ENCODE data around the gene MVB12B.

The MVB12B gene

DNA sequence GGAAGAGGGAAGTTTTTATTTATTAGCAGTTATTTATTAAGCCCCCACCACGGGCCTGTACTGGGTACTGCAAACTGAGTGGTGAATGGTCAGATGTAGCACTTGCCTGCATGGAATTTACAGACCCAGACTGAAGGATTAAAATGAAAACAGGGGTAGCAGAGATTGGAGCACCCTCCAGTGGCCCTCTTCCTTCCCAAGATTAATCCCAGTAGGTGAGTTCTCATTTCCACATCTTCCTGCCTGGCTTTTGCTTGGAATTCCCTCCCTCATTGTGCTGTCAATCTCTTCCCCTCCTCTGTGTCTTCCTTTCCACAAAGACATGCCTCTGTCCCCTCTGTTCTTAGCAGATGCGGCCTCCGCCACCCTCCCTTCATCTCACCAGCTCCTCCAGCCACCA is 39.2 kb downstream of the MVB12B start:
- no peak overlapping the region for H3K4me3 ChIP-seq (ENCODE audit: control insufficient read depth, low read depth, low read length)
- DNase-seq (ENCODE audit: low read depth) = no peak
- TF ChIP-seq, protein P1, sequence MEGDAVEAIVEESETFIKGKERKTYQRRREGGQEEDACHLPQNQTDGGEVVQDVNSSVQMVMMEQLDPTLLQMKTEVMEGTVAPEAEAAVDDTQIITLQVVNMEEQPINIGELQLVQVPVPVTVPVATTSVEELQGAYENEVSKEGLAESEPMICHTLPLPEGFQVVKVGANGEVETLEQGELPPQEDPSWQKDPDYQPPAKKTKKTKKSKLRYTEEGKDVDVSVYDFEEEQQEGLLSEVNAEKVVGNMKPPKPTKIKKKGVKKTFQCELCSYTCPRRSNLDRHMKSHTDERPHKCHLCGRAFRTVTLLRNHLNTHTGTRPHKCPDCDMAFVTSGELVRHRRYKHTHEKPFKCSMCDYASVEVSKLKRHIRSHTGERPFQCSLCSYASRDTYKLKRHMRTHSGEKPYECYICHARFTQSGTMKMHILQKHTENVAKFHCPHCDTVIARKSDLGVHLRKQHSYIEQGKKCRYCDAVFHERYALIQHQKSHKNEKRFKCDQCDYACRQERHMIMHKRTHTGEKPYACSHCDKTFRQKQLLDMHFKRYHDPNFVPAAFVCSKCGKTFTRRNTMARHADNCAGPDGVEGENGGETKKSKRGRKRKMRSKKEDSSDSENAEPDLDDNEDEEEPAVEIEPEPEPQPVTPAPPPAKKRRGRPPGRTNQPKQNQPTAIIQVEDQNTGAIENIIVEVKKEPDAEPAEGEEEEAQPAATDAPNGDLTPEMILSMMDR (conservative IDR thresholded peaks at IDR 0.05; ENCODE audit: control insufficient read depth, insufficient read depth, low read depth, low read length) = no peak

DNA sequence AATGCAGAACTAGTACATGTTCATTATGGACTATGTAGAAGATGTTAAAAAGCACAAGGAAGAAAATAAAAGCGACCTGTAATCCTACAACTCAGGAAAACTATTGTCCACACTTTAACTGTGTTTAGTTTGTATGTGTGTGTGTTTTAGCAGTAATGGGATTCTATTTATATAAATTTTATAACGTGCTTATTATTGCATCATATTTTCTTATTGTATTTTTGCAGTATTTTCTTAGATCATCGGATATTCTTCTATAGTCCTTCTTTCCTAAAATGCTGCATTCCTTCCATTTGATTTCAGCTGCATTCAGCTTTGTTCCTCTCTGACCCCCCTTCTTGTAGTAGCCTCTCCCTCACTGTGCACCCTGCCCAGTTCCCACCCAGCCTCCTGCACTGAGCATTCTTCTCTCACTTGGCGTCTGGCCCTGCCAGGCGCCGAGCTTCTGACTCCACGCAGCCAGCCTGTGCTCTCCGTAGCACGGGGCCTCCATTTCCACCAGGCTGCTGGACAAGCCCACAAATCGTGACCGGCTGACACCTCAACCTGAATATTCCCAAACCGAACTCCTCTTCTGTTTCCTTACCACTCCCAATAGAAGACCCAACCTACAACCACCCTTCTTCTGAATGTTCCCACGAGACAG is 39.9 kb downstream of the MVB12B start:
- no peak for DNase-seq (ENCODE audit: low read depth)
- no peak overlapping the region for H3K4me3 ChIP-seq (ENCODE audit: control insufficient read depth, low read depth, low read length)
- TF ChIP-seq, protein P1 (conservative IDR thresholded peaks at IDR 0.05; ENCODE audit: control insufficient read depth, insufficient read depth, low read depth, low read length) = no peak

DNA sequence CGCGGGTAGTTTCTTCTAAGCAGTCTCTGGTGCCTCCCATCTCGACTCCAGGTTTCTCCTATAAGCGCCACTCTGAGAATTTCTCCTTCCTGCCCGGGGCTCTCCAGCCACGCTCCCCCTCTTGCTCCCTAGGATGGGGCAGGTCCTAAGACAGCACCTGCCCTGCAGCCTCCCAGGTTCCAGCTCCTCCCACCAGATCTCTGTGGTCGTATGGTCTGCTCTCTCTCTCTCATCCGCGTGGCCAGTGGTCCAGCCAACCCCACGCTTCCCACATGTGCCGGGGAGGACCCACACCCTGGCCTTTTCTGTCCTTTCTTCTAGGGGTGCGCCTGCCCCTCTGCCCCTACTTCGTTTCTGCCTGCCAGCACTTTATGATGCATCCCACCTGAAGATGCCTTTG is 40.5 kb downstream of the MVB12B start:
- H3K4me3 ChIP-seq (ENCODE audit: control insufficient read depth, low read depth, low read length) = no peak overlapping the region
- no peak for DNase-seq (ENCODE audit: low read depth)
- TF ChIP-seq, protein P1 (conservative IDR thresholded peaks at IDR 0.05; ENCODE audit: control insufficient read depth, insufficient read depth, low read depth, low read length) = no peak

DNA sequence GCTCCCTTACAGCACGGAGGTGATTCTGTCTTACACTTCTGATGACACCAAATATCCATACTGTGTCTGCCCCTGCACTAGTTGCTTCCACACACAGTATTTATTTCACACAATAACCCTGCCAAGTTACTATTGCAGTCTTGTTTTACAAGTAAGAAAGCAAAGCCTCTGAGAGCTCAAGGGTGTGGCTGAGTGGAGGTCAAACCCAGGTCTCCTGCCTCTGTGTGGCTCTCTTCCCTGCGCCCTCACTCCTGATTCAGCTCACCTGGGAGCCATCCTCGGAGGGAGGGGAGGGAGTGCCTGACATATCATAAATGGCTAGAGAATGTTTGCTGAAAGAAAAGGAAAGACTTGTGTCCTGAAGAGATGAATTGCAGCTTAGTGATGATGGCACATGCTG is 41.0 kb downstream of the MVB12B start:
- DNase-seq (ENCODE audit: low read depth) = no peak
- TF ChIP-seq, protein P1 (conservative IDR thresholded peaks at IDR 0.05; ENCODE audit: control insufficient read depth, insufficient read depth, low read depth, low read length) = no peak
- no peak overlapping the region for H3K4me3 ChIP-seq (ENCODE audit: control insufficient read depth, low read depth, low read length)

DNA sequence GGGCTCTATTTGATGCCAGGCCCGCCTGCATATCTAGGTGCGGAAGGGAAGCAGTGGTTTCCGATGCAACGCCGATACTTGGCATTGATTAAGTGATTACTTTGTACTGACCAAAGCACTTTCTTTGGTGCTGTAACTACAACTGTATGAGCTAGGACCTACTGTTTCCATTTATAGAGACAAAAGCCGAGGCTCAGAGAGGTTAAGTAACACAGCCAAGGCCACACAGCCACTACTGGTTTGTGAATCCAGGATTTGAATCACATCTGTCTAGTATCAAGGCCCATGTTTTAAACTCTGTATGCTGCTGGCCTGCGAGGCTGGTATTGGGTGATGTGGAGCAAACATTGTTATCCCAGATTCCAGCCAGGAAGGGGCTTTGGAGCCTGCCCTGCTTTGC is 41.4 kb downstream of the MVB12B start:
- no peak overlapping the region for H3K4me3 ChIP-seq (ENCODE audit: control insufficient read depth, low read depth, low read length)
- TF ChIP-seq, protein P1 (conservative IDR thresholded peaks at IDR 0.05; ENCODE audit: control insufficient read depth, insufficient read depth, low read depth, low read length) = no peak
- DNase-seq (ENCODE audit: low read depth) = no peak

DNA sequence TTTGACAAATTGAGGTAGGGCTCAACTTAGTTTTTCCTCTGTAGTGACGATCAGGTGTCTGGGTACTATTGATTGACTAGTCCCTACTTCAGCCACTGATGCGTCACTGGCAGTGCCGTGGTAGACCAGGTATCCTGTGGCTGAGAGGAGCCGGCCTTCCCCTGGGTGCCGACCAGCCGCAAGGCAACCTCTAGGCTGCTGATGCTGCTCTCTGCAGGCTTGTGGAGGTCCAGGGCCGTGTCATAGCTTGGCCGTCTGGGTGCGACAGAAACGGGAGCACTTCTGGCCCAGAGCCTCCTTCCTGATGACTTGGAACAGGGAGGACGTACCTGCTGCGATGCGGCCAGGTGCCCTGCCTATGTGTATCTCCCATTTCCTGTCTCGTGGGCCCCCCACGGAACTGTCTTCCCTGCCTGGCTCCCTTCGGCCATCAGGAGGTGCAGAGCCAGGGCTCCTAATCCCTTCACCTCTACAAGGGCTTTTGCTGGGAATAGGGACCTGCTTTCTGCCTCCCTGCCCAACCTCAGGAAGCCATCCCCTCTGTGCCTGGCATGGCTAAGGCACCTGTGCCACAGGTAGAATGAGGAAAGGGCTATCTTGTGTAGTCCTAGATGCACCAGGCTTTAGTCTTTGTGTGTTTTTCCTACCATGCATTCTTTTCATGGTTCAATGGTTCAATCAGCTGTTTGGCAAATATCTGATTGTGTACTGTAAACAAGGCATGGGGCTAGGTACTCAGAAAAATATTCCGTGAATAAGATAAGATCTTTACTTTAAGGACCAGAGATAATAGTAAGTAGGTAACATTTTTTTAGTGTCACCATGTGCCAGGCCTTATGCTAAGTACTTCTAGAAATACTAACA is 44.6 kb downstream of the MVB12B start:
- DNase-seq (ENCODE audit: low read depth) = no peak
- TF ChIP-seq, protein P1 (conservative IDR thresholded peaks at IDR 0.05; ENCODE audit: control insufficient read depth, insufficient read depth, low read depth, low read length) = no peak
- no peak overlapping the region for H3K4me3 ChIP-seq (ENCODE audit: control insufficient read depth, low read depth, low read length)

Measured in fibroblast of mammary gland (primary cell).